ENCODE data around the gene FAXDC2.

GRCh38 chr5:154858297-154858971 is 8.0 kb upstream of the FAXDC2 start, which contains the start of gene CNOT8:
- TF ChIP-seq CTCF (IDR thresholded peaks at IDR 0.05) (no peak), POLR2AphosphoS5 (IDR thresholded peaks at IDR 0.05; ENCODE audit: low read depth, low read length) (peak; percentile 78; the same call in 1 of the 2 replicates)
